ENCODE results near the gene ZFHX3.

The ZFHX3 gene

GRCh38 chr16:72924927-72925630, 122.8 kb downstream of the ZFHX3 start:
- DNase-seq, result no peak

- no peak for DNase-seq
Observed at GRCh38 chr16:72924537-72924926, 123.4 kb downstream of the ZFHX3 start.

GRCh38 chr16:72923757-72924156, 124.2 kb downstream of the ZFHX3 start:
- DNase-seq, result peak; percentile 76

- no peak for DNase-seq
Observed at GRCh38 chr16:72922714-72923113, 125.2 kb downstream of the ZFHX3 start.

- peak; percentile 55 for DNase-seq
Observed at GRCh38 chr16:72921620-72922019, 126.3 kb downstream of the ZFHX3 start.

- no peak for DNase-seq
Observed at GRCh38 chr16:72921106-72921505, 126.8 kb downstream of the ZFHX3 start.

- DNase-seq, result no peak
Observed at GRCh38 chr16:72917051-72917450, 130.9 kb downstream of the ZFHX3 start.

- no peak for DNase-seq
Observed at GRCh38 chr16:72915331-72915730, 132.6 kb downstream of the ZFHX3 start.

- DNase-seq, result no peak
Observed at GRCh38 chr16:72913551-72913950, 134.4 kb downstream of the ZFHX3 start.

- DNase-seq, result peak; percentile 14
Observed at GRCh38 chr16:72911971-72912370, 136.0 kb downstream of the ZFHX3 start.

GRCh38 chr16:72910875-72911274, 137.1 kb downstream of the ZFHX3 start:
- no peak for DNase-seq

GRCh38 chr16:72910381-72910780, 137.5 kb downstream of the ZFHX3 start:
- no peak for DNase-seq

GRCh38 chr16:72909196-72909595, 138.7 kb downstream of the ZFHX3 start:
- no peak for DNase-seq

GRCh38 chr16:72908362-72909167, 139.4 kb downstream of the ZFHX3 start:
- DNase-seq, result no peak

GRCh38 chr16:72905581-72905980, 142.3 kb downstream of the ZFHX3 start:
- no peak for DNase-seq

- no peak for DNase-seq
Observed at GRCh38 chr16:72903176-72903575, 144.8 kb downstream of the ZFHX3 start.

GRCh38 chr16:72902206-72902605, 145.7 kb downstream of the ZFHX3 start:
- DNase-seq, result no peak

- peak; percentile 34 for DNase-seq
Observed at GRCh38 chr16:72901000-72901627, 146.8 kb downstream of the ZFHX3 start.

- no peak for DNase-seq
Observed at GRCh38 chr16:72898216-72898825, 149.6 kb downstream of the ZFHX3 start.

- no peak for DNase-seq
Observed at GRCh38 chr16:72897707-72898106, 150.2 kb downstream of the ZFHX3 start.

- no peak for DNase-seq
Observed at GRCh38 chr16:72896485-72897118, 151.3 kb downstream of the ZFHX3 start.

GRCh38 chr16:72895951-72896350, 152.0 kb downstream of the ZFHX3 start:
- DNase-seq, result no peak
